Stimulated activated naive B cell treated with anti-CD40 and anti-IgM and Interleukin-4, amounts not matched to agents 10 μg/mL and 1 μg/mL and 100 μg/mL, for 72 hours (primary cell): ENCODE results near the gene PIP5K1C.
"Not testable (repeated sequence)": the region's sequence is repeated elsewhere in the genome, so short reads cannot be mapped to it uniquely, and the experiment has no call there.

ENCODE experiments used
- ATAC-seq, 2 donors: fragments of 150-1000 bp; cut with Tn5 transposase; replicated peaks; 2 replicates each; pipeline ENCODE4 v1.10.0; 2021; ENCODE audit warnings: moderate library complexity in 1 of 2
- DNase-seq: peaks from one replicate; pipeline ENCODE4 v3.0.0; 2021
- H3K27ac Mint-ChIP-seq: one replicate; pipeline ENCODE4 v1.8.0; 2022; ENCODE audit warnings: mild to moderate bottlenecking, mixed read lengths
- H3K27me3 Mint-ChIP-seq, 2 donors: one replicate each; pipeline ENCODE4 v1.8.0; 2022; ENCODE audit warnings: mixed read lengths in 2 of 2
- H3K36me3 Mint-ChIP-seq, 2 donors: one replicate each; pipeline ENCODE4 v1.8.0; 2022; ENCODE audit warnings: mixed read lengths in 2 of 2, mild to moderate bottlenecking in 1 of 2
- H3K4me1 Mint-ChIP-seq, 2 donors: one replicate each; pipeline ENCODE4 v1.8.0; 2022; ENCODE audit warnings: mixed read lengths in 2 of 2, mild to moderate bottlenecking in 1 of 2
- H3K4me3 Mint-ChIP-seq, 2 donors: one replicate each; pipeline ENCODE4 v1.8.0; 2022; ENCODE audit warnings: mild to moderate bottlenecking in 2 of 2, mixed read lengths in 2 of 2, moderate library complexity in 1 of 2
- H3K9me3 Mint-ChIP-seq, 2 donors: one replicate each; pipeline ENCODE4 v1.8.0; 2022; ENCODE audit warnings: mixed read lengths in 2 of 2, mild to moderate bottlenecking in 1 of 2

PIP5K1C gene

GRCh38 chr19:3648037-3648905 is 52.0 kb downstream of the PIP5K1C start:
- ATAC-seq (no peak), DNase-seq (no peak)
- H3K27me3 Mint-ChIP-seq = no peaks in the 10 kb centered on the region
- no peak overlapping the region for H3K4me3 Mint-ChIP-seq
- no peak overlapping the region for H3K27ac Mint-ChIP-seq
- H3K36me3 Mint-ChIP-seq = peaks cover 24 to 47% of the 10 kb centered on the region in 2 donors
- H3K9me3 Mint-ChIP-seq = no peaks in the 10 kb centered on the region
- no peaks in the 10 kb centered on the region for H3K4me1 Mint-ChIP-seq

- DNase-seq, H3K4me1 Mint-ChIP-seq, ATAC-seq, H3K4me3 Mint-ChIP-seq, H3K27me3 Mint-ChIP-seq, H3K9me3 Mint-ChIP-seq, H3K27ac Mint-ChIP-seq: not testable (repeated sequence)
- H3K36me3 Mint-ChIP-seq = peaks cover 27 to 50% of the 10 kb centered on the region in 2 donors
These were observed 53.2 kb downstream of the PIP5K1C start for GRCh38 chr19:3647102-3647501.

DNA sequence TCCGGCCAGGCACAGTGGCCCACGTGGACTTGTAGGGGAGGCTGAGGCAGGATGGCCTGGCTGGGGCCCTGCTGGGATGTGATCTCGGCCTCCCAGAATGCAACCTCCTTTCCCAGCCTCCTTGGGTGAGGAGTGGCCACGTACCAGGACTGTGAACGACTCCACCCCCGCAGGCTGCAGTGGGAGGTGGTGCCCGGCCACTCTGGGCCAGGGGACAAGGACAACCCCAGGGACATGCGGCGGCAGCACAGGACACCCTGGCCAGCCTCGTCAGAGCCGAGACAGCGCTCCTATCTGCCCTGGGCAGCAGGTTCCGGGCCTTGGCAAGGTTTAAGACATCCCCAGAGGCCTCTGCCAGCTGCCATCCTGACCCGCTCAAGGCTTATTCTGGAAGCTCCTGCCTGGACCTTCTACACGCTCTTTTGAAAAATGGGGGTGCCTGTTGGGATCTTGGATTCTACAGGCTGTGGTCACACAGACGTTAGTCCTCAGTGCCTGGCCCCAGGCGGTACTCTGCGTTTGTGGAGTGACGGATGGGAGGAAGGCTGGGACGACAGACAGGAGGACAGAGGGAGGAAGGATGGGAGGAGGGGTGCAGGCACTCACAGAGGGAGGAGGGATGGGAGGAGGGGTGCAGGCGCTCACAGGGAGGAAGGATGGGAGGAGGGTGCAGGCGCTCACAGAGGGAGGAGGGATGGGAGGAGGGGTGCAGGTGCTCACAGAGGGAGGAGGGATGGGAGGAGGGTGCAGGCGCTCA is 53.8 kb downstream of the PIP5K1C start:
- Mint-ChIP-seq H3K9me3 (no peaks in the 10 kb centered on the region), H3K27ac (no peak overlapping the region), H3K36me3 (peaks cover 22 to 49% of the 10 kb centered on the region in 2 donors), H3K4me3 (no peak overlapping the region), H3K27me3 (no peaks in the 10 kb centered on the region), H3K4me1 (no peaks in the 10 kb centered on the region)
- DNase-seq = no peak
- no peak for ATAC-seq

GRCh38 chr19:3645726-3646125 is 54.5 kb downstream of the PIP5K1C start:
- Mint-ChIP-seq H3K4me1 (no peaks in the 10 kb centered on the region), H3K27me3 (no peaks in the 10 kb centered on the region), H3K36me3 (peaks cover 17 to 43% of the 10 kb centered on the region in 2 donors), H3K9me3 (no peaks in the 10 kb centered on the region), H3K27ac (no peak overlapping the region), H3K4me3 (no peak overlapping the region)
- ATAC-seq (no peak), DNase-seq (no peak)

DNA sequence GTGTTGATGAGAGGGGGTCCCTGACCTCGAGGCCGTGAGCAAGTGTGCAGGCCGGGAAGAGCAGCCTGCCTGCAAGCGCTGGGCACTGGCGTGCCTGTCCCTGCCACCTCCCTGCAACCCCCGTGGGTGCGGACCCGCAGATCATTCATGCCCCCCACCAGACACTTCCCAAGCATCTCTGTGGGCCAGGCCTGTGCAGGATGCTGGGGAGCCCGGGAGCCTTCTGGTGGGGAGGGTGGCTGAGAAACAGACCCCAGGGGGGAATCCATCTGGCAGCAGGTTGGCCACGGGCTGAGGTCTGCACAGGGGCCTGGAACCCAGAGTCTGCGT is 55.2 kb downstream of the PIP5K1C start:
- no peaks in the 10 kb centered on the region for H3K27me3 Mint-ChIP-seq
- peaks cover 17 to 39% of the 10 kb centered on the region in 2 donors for H3K36me3 Mint-ChIP-seq
- no peak overlapping the region for H3K4me3 Mint-ChIP-seq
- H3K27ac Mint-ChIP-seq = no peak overlapping the region
- ATAC-seq = no peak
- no peaks in the 10 kb centered on the region for H3K9me3 Mint-ChIP-seq
- no peak for DNase-seq
- no peaks in the 10 kb centered on the region for H3K4me1 Mint-ChIP-seq

DNA sequence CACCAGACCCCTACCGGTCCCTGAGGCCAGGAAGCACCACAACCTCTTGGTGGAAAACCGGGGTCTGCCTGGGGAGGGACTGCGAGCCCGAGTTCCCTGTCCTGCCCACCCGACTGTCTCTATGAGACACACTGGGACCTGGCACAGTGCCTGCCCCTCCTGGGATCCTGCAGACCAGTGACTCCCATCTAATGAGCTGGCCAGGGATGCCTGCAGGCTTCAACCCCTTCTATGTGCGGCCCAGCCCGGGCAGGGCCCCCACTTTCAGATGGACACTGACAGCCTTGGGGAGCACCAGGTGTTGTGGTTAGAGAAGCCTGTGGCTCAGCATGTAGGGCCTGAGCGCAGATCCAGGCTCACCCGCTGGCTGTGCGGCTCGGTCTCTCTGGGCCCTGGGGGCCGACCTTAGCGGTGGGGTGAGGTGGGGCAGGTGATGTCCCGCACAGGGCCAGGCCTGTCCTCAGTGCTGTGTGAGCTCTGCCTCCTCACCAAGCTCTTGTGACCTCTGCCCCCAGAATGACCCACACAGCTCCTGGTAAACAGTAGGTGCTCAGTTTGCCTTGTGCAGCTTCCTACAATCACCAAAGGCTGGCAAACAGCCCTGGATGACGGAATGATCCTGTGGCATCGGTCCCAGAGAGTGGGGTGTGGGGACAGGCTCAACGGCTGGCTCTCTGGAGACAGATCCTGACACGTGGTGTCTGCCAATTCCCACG is 55.8 kb downstream of the PIP5K1C start:
- H3K27ac Mint-ChIP-seq = no peak overlapping the region
- H3K27me3 Mint-ChIP-seq = no peaks in the 10 kb centered on the region
- ATAC-seq (no peak), DNase-seq (no peak)
- no peaks in the 10 kb centered on the region for H3K4me1 Mint-ChIP-seq
- H3K9me3 Mint-ChIP-seq = no peaks in the 10 kb centered on the region
- no peak overlapping the region for H3K4me3 Mint-ChIP-seq
- peaks cover 22 to 44% of the 10 kb centered on the region in 2 donors for H3K36me3 Mint-ChIP-seq

DNA sequence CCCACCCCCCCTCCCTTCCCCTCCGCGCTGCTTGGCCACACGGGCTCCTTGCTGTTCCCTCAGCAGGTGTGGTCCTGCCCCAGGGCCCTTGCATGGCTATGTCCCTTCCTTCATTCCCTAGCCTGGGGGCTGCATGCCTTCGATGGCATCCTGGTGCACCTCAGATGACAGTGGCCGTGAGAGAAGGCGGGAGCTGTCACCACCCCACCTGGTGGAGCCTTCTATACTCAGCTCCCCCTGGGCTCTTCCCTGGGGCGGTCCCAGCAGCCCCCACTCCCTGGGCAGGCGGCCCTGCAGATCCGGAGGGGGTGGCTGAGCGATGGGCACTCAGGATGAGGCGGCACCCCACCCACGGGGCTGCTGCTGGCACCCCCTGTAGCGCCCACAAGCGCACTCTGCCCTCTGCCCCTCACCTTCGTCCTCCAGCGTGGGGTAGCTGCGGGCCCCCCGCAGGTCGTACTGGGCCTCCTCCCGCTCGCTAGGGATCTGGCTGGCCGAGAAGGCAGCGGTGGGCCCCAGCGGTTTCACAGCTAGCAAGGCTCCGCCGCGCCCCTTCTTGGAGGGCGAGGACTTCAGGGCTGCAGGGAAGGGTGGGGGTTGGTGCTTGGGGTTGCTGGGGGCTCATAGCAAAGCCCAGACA is 56.5 kb downstream of the PIP5K1C start:
- H3K27ac Mint-ChIP-seq = no peak overlapping the region
- peaks cover 26 to 49% of the 10 kb centered on the region in 2 donors for H3K36me3 Mint-ChIP-seq
- no peak for DNase-seq
- ATAC-seq = no peak
- H3K27me3 Mint-ChIP-seq = no peaks in the 10 kb centered on the region
- H3K4me1 Mint-ChIP-seq = no peaks in the 10 kb centered on the region
- H3K4me3 Mint-ChIP-seq = no peak overlapping the region
- no peaks in the 10 kb centered on the region for H3K9me3 Mint-ChIP-seq

- no peaks in the 10 kb centered on the region for H3K27me3 Mint-ChIP-seq
- no peaks in the 10 kb centered on the region for H3K4me1 Mint-ChIP-seq
- DNase-seq = no peak
- H3K4me3 Mint-ChIP-seq = no peak overlapping the region
- no peaks in the 10 kb centered on the region for H3K9me3 Mint-ChIP-seq
- H3K27ac Mint-ChIP-seq = no peak overlapping the region
- no peak for ATAC-seq
- peaks cover 30 to 54% of the 10 kb centered on the region in 2 donors for H3K36me3 Mint-ChIP-seq
These were observed 57.1 kb downstream of the PIP5K1C start for GRCh38 chr19:3642987-3643673.

DNA sequence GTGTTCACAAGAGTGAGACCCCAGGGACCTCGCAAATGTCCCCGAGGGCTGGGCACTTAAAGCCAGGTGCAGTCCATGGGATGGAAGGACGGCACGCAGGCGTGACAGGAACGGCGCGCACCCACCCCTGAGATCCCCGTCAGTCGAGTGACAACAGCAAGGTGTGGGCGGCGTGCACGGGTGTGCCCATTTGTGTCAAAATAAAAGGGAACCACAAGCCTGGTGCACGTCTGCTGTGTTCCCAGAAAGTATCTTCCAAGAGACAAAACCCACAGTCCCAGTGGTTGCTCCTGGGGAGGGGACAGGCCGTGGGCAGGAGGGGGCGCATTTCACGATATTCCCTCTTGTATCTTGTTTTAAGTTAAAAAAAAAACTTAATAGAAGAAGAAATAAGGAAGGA is 58.0 kb downstream of the PIP5K1C start:
- peaks cover 27 to 54% of the 10 kb centered on the region in 2 donors for H3K36me3 Mint-ChIP-seq
- no peak overlapping the region for H3K27ac Mint-ChIP-seq
- no peaks in the 10 kb centered on the region for H3K27me3 Mint-ChIP-seq
- DNase-seq (no peak), ATAC-seq (no peak)
- no peaks in the 10 kb centered on the region for H3K9me3 Mint-ChIP-seq
- no peak overlapping the region for H3K4me3 Mint-ChIP-seq
- no peaks in the 10 kb centered on the region for H3K4me1 Mint-ChIP-seq

- Mint-ChIP-seq H3K4me1 (no peaks in the 10 kb centered on the region), H3K27me3 (no peaks in the 10 kb centered on the region), H3K27ac (no peak overlapping the region), H3K9me3 (no peaks in the 10 kb centered on the region), H3K4me3 (no peak overlapping the region), H3K36me3 (peaks cover 30 to 55% of the 10 kb centered on the region in 2 donors)
- no peak for ATAC-seq
- DNase-seq = no peak
These were observed 58.6 kb downstream of the PIP5K1C start for GRCh38 chr19:3641515-3642269.

GRCh38 chr19:3639479-3639878 is 60.8 kb downstream of the PIP5K1C start:
- DNase-seq (no peak), ATAC-seq (no peak)
- Mint-ChIP-seq H3K27me3 (no peaks in the 10 kb centered on the region), H3K27ac (no peak overlapping the region), H3K4me1 (no peaks in the 10 kb centered on the region), H3K9me3 (no peaks in the 10 kb centered on the region), H3K36me3 (peaks cover 23 to 44% of the 10 kb centered on the region in 2 donors), H3K4me3 (no peak overlapping the region)

DNA sequence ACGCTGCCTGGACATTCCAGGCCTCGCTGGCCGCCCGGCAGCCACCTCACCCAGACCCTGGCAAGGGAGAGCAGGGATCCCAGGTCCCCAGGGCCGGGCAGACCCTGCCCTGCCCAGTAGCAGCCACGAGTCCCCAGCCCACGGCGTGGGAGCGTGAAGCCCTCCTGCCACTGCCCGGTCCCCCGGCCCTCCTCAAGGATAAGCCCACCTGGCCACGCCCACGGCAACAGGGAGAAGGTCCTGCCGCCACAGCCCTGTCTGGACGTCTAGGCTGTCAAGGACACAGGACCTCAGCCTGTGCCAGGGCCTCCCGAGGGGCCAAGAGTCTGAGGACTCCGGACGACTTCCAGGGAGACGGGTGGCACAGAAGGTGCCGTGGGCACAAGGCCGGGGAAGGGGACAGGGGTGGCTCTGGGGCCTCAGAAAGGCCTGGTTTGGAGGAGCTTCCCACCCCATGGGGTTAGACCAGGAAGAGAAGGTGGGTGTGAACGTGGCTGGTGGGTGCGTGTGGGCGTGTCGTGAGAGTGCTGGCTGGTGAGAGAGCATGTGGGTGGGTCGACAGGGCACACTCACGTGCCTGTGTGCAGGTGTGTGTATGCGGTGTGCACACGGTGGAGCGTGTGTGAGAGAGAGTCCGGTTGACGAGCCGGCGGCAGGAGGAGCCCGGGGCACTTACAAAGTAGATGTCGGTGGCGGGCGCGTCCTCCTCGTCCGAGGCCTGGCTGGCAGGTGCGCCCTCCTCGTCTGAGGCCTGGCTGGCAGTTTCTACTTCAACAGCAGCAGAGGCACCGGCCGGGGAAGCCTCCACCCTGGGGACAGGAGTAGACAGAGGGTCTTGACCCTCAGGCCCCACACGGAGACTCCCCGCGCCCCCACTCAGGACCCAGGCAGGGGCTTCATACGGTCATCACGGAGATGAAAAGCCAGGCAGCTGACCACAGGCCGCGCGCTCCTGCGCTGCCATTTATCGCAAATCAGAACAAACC is 61.8 kb downstream of the PIP5K1C start:
- no peaks in the 10 kb centered on the region for H3K4me1 Mint-ChIP-seq
- no peak for ATAC-seq
- no peak overlapping the region for H3K4me3 Mint-ChIP-seq

More for the DNA sequence above, 61.8 kb downstream of the PIP5K1C start:
- H3K9me3 Mint-ChIP-seq = no peaks in the 10 kb centered on the region
- no peak overlapping the region for H3K27ac Mint-ChIP-seq
- DNase-seq = no peak
- H3K36me3 Mint-ChIP-seq = peaks cover 21 to 42% of the 10 kb centered on the region in 2 donors
- no peaks in the 10 kb centered on the region for H3K27me3 Mint-ChIP-seq
